Aorta (tissue), 5 donors: Measurements from ENCODE around the gene CHN2. TPM values are rescaled to one million over a fixed set of nuclear protein-coding genes. Genes with fewer than 3 reads are reported as not detected.

Experiments
- ATAC-seq: fragments of 200-7000 bp; cut with Tn5 transposase; one replicate; pipeline ENCODE4 v1.9.1; 2022; ENCODE audit warnings: moderate library complexity; ENCODE audit not compliant: low FRiP score
- DNase-seq, 2 donors: peaks; one replicate each; pipeline ENCODE4 v3.0.0-alpha.2; 2020
- H3K27ac ChIP-seq, 2 donors: one replicate each; pipeline ENCODE4 v1.5.1; 2013; ENCODE audit warnings: low read length in 2 of 2, mild to moderate bottlenecking in 2 of 2, moderate library complexity in 2 of 2, control low read depth in 1 of 2, inconsistent platforms in 1 of 2, low read depth in 1 of 2
- H3K27me3 ChIP-seq, 2 donors: one replicate each; pipeline ENCODE4 v1.6.1; 2013; ENCODE audit warnings: control low read depth in 1 of 2, low read length in 1 of 2, mild to moderate bottlenecking in 1 of 2, moderate library complexity in 1 of 2; ENCODE audit not compliant: insufficient read depth in 2 of 2, control insufficient read depth in 1 of 2
- H3K36me3 ChIP-seq, 2 donors: one replicate each; pipeline ENCODE4 v1.6.1; 2013; ENCODE audit warnings: control low read depth in 1 of 2, low read length in 1 of 2, mild to moderate bottlenecking in 1 of 2; ENCODE audit not compliant: insufficient read depth in 2 of 2, control insufficient read depth in 1 of 2
- H3K4me1 ChIP-seq, 2 donors: one replicate each; pipeline ENCODE4 v1.6.1; 2013; ENCODE audit warnings: low read length in 2 of 2, control low read depth in 1 of 2, mild to moderate bottlenecking in 1 of 2, moderate library complexity in 1 of 2; ENCODE audit not compliant: insufficient read depth in 2 of 2, control insufficient read depth in 1 of 2
- H3K4me3 ChIP-seq, 2 donors: one replicate each; pipeline ENCODE4 v1.5.1; 2013; ENCODE audit warnings: low read length in 2 of 2, control low read depth in 1 of 2, mild to moderate bottlenecking in 1 of 2
- H3K9me3 ChIP-seq: one replicate; pipeline ENCODE4 v1.6.1; 2013; ENCODE audit warnings: mild to moderate bottlenecking, low read length; ENCODE audit not compliant: control insufficient read depth
- WGBS, 2 donors: extraction: QIAGEN DNeasy Blood & Tissue Kit; methylation state at CpG; one replicate each; pipeline ENCODE4 v1.1.7; 2013; 5-methylcytosine and 5-hydroxymethylcytosine counted together
- intact Hi-C, 2 donors: fragments of 100-400 bp; cut with DNase I; formaldehyde crosslinking; loops; one replicate each; pipeline versions ENCODE4 v1.14.2 to v1.15.0; 2022
- polyA plus RNA-seq, 2 donors: library from polyadenylated mRNA; stranded (reverse); fragments of 200-250 nt; gene quantifications; one replicate each; pipeline ENCODE4 v1.2.3, GENCODE V29; 2013
- total RNA-seq, 2 donors: library from RNA; stranded (reverse); fragmentation: NEBNext Ultra II Directional; extraction: Animal tissue kit (Norgen Biotek cat#: 25700); gene quantifications; one replicate each; pipeline ENCODE4 v1.2.1, GENCODE V29; 2021
- donor health status: healthy with polysubstance abuse.
- donor health status: Bipolar disorder and iron deficiency.
- donor health status: DM: no; HTN: no; CAD: no.
- donor health status: DM: no; HTN: no; CAD: no.
- donor health status: DM: yes; HTN: yes; CAD: no.

The CHN2 gene
- total and polyA plus RNA-seq, 4 donors: 0.61 to 23.2 (median 14.8) TPM

DNA sequence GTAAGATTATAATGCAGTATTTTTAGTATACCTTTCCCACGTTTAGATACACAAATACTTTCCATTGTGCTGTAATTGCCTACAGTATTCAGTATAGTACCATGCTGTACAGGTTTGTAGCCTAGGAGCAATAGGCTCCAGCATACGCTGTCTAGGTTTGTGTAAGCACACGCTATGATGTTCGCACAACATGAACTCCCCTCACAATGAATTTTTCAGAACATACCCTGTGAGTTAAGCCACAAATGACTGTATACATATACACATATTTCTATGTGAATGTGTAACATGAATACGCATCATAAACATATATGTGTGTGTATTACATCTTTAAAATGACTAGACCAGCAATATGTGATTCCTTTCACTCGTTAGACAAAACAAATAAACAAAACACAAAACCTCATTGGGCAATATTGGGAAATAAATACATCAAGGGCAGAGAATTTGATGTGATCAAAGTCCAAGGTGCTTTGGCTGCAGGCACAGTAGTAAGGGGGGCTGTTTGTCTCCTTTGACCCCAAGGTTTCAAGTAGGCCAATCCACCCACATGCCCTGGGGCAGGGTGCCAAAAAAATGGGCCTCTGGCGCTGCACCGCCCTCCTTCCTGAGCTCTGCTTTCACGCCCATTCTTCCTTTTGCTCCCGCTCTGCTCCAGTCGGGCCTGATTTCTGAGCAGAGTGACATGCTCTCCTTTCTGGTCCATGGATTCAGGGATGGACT, 33.9 kb downstream of the CHN2 start:
- DNase-seq: no peak
- no peaks in the 10 kb centered on the region for H3K27me3 ChIP-seq
- WGBS, 2 donors: 90 to 92% methylated on average over 11 of the region's 11 CpGs

DNA sequence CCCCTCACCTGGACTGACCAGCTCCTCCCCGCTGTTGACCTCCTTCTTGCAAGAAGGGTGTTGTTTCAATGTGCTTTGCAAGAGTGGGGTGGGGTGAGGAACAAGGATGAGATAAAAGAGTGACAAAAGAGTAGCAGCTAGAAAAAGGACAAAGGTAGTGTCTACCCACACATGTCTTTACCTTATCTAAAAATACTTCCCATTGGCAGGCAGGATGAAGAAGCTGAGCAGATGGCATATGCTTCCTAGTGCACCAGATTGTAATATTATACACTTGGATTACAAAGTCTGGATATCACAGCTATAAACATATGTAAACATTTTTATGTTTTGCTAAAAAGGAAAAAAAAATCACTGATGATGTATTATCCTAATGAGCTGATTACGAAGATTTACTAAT, 34.5 kb downstream of the CHN2 start:
- Histone ChIP-seq H3K4me3 (no peak overlapping the region), H3K36me3 (no peaks in the 10 kb centered on the region), H3K9me3 (no peaks in the 10 kb centered on the region), H3K4me1 (no peaks in the 10 kb centered on the region), H3K27ac (no peak overlapping the region), H3K27me3 (no peaks in the 10 kb centered on the region)
- no peak for DNase-seq
- 96 to 97% methylated on average over 2 of the region's 2 CpGs for WGBS, 2 donors
- intact Hi-C loops: no loop called here
- ATAC-seq: no peak

More for the DNA sequence above, 33.9 kb downstream of the CHN2 start:
- intact Hi-C loops: no loop called here
- no peak for ATAC-seq
- Histone ChIP-seq H3K4me3 (no peak overlapping the region), H3K4me1 (no peaks in the 10 kb centered on the region), H3K27ac (no peak overlapping the region), H3K36me3 (no peaks in the 10 kb centered on the region), H3K9me3 (no peaks in the 10 kb centered on the region)

DNA sequence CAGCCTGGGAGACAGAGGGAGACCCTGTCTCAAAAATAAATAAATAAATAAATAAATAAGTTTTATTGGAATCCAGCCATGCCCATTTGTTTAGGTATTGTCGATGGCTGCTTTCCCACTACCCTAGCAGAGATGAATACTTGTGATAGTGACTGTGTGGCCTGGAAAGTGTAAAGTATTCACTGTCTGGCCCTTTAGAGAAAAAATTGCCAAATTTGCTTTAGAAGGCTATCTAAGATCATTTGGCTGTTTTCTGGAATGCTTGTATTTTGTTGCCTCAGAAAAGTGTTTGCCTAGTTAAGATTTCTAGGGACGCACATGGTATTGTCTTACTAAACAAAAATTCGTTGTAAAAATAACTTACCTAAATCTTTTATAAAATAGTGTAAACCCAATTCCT, 35.4 kb downstream of the CHN2 start:
- H3K27me3 ChIP-seq: no peaks in the 10 kb centered on the region
- H3K9me3 ChIP-seq: no peaks in the 10 kb centered on the region
- H3K36me3 ChIP-seq: no peaks in the 10 kb centered on the region
- DNase-seq (no peak), ATAC-seq (no peak)
- no peaks in the 10 kb centered on the region for H3K4me1 ChIP-seq
- WGBS, 2 donors: 40 to 55% methylated on average over 3 of the region's 3 CpGs
- no peak overlapping the region for H3K27ac ChIP-seq
- no peak overlapping the region for H3K4me3 ChIP-seq
- intact Hi-C loops: no loop called here

DNA sequence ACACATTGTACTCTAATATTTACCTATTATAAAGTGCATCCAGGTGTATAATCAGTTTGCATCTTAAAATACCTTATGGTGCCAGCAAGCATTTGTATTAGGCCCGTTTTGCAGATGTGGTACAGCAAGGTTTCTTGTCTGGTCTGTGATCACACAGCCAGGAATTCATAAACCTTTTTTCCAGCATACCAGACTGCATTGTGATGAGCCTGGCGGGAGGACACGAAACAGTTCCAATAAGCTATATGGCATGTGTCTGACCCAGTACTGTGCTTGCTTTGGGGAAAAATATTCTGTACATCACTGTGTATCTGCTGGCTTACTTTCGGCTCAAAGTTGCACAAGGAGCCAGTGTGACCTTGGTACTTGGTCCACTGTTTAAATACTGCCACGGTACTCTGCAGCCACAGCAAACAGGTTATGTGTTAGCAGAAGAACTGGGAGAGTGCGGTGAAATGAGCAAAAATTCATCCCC, 36.3 kb downstream of the CHN2 start:
- no peak overlapping the region for H3K27ac ChIP-seq
- DNase-seq (no peak), ATAC-seq (no peak)
- no peaks in the 10 kb centered on the region for H3K27me3 ChIP-seq
- 91 to 92% methylated on average over 6 of the region's 6 CpGs for WGBS, 2 donors
- intact Hi-C loops: no loop called here
- no peaks in the 10 kb centered on the region for H3K9me3 ChIP-seq
- no peaks in the 10 kb centered on the region for H3K4me1 ChIP-seq
- H3K36me3 ChIP-seq: no peaks in the 10 kb centered on the region
- no peak overlapping the region for H3K4me3 ChIP-seq

DNA sequence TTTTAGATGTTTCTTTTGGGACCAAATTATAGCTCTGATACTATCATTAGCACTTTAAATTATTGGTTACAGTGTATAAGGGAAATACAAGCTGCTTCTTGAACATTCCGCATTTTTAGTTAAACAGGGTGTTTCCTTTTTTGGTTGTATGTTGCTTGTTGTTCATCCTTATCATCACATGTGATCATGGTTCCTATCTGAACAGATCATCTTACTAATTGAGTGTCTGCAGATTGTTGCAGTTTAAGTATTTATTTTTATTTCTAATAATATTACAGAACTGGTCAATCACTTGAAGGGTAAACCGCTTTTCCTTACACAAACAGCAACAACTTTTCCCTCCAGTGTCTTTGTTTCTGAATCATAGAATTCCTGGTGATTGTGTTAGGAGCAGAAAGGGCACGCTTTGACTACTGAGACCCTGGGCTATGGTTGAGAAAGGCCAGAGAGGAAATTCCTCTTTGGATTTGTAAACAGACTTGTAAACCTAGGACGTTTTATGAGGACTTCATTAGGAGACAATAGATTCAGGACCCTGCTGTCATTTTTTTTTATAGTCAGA, 37.2 kb downstream of the CHN2 start:
- WGBS, 2 donors: 50 to 63% methylated on average over 4 of the region's 4 CpGs
- Histone ChIP-seq H3K4me3 (no peak overlapping the region), H3K4me1 (no peaks in the 10 kb centered on the region), H3K36me3 (no peaks in the 10 kb centered on the region), H3K9me3 (no peaks in the 10 kb centered on the region), H3K27ac (no peak overlapping the region), H3K27me3 (no peaks in the 10 kb centered on the region)
- intact Hi-C loops: no loop called here
- DNase-seq (no peak), ATAC-seq (no peak)

DNA sequence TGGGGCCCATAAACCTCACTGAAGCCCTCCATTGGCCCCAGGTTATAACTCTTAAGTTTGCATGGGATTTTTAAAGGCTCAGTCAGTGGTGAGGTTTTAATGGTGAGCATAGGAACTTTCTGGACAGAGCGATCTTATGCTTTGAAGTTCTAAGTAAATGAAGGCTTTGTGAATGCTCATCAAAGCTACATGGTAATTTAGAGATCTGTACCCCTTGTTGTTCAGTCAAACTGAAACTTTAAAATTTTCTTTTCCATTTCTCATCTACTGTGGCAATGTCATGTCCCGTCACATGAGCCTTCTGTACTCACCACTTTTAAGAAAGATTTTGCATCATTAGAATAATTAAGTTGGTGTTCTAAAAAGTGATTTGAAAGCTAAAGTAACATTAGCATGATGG, 39.9 kb downstream of the CHN2 start:
- H3K36me3 ChIP-seq: no peaks in the 10 kb centered on the region
- H3K9me3 ChIP-seq: peaks cover 2% of the 10 kb centered on the region
- DNase-seq (no peak), ATAC-seq (no peak)
- 90 to 94% methylated on average over 2 of the region's 2 CpGs for whole genome bisulfite sequencing, 2 donors
- no peak overlapping the region for H3K4me3 ChIP-seq
- no peak overlapping the region for H3K27ac ChIP-seq
- H3K4me1 ChIP-seq: no peaks in the 10 kb centered on the region
- peaks cover 0 to 2% of the 10 kb centered on the region in 2 donors for H3K27me3 ChIP-seq
- intact Hi-C loops: no loop called here

DNA sequence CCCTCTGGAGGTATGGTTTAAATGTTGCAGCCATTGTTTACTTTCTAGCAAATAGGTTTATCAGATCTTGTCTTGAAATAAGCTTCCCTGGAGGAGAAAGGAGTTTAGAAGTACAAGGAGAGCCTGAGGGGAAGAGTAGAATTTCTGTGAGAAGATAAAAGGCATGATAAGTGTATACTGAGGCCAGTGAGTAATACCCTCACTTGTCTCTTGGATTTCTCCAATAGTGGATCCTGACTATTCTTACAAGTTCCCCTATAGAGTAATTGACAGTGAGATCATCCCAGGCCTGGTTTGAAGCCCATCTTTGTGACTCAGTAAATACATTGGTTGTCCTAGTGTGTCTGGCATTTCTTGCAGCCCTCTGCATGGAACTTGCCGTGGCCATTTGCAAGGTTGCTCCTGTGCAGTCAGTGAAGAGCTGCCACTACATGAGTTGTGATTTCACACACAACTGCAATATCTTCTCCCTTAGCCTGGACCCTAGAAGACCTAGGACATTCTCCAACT, 41.6 kb downstream of the CHN2 start:
- WGBS, 2 donors: 96 to 100% methylated on average over 1 of the region's 1 CpG
- intact Hi-C loops: no loop called here

DNA sequence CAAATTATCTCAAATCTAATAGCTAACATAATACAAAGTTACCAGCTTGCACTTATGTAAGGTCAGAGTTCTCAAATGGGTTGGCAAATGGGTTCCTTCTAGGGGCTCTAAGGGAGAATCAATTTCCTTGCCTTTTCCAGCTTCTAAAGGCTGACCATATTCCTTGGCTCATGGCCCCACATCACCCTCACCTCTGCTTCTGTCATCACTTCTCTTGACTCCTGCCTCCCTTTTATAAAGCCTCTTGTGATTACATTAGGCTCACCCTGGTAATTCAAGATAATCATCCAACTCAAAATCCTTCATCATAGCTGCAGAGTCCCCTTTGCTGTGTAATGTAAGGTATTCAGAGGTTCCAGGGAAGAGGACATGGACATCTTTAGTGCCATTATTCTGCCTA, 42.1 kb downstream of the CHN2 start:
- intact Hi-C loops: no loop called here
- Histone ChIP-seq H3K27ac (no peak overlapping the region), H3K27me3 (peaks cover 0 to 2% of the 10 kb centered on the region in 2 donors), H3K4me1 (no peaks in the 10 kb centered on the region), H3K4me3 (no peak overlapping the region), H3K36me3 (no peaks in the 10 kb centered on the region), H3K9me3 (peaks cover 2% of the 10 kb centered on the region)
- ATAC-seq (no peak), DNase-seq (no peak)

More for the DNA sequence above, 41.6 kb downstream of the CHN2 start:
- peaks cover 2% of the 10 kb centered on the region for H3K9me3 ChIP-seq
- H3K36me3 ChIP-seq: no peaks in the 10 kb centered on the region
- H3K27ac ChIP-seq: no peak overlapping the region
- H3K27me3 ChIP-seq: peaks cover 0 to 2% of the 10 kb centered on the region in 2 donors
- DNase-seq: no peak
- no peak overlapping the region for H3K4me3 ChIP-seq
- H3K4me1 ChIP-seq: no peaks in the 10 kb centered on the region
- ATAC-seq: no peak

DNA sequence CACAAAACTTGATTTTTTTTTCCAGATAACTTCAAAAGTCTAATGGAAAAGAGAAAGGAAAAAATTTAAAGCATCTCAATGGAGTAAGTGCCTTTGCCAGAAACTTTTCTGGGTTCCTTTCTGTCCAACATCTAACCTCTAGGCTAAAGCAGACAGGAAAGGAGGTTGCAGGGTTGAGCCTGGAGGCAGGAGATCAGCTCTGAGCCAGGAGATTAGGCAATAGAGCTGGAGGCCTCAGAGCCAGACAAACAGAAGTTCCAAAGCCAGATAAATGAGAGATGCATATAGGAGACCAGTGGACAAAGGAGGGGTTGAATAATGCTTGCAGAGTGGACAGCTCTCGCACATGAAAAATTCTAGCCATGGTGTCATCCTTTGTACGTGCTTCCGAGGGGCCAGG, 42.9 kb downstream of the CHN2 start:
- intact Hi-C loops: no loop called here
- no peak overlapping the region for H3K27ac ChIP-seq
- H3K4me3 ChIP-seq: no peak overlapping the region
- ATAC-seq: peak; percentile 46
- DNase-seq: no peak
- WGBS, 2 donors: 94 to 97% methylated on average over 3 of the region's 3 CpGs
- no peaks in the 10 kb centered on the region for H3K36me3 ChIP-seq
- peaks cover 0 to 2% of the 10 kb centered on the region in 2 donors for H3K27me3 ChIP-seq
- H3K9me3 ChIP-seq: peaks cover 2% of the 10 kb centered on the region
- no peaks in the 10 kb centered on the region for H3K4me1 ChIP-seq
